Activated CD4-positive, alpha-beta memory T cell treated with anti-CD3 and anti-CD28 coated beads, Interleukin-2, amount 10 ng/mL, durations not matched to agents 7 days and 5 days (primary cell): ENCODE results near the gene OVOL3. TPM values are rescaled to one million over a fixed set of nuclear protein-coding genes. Genes with fewer than 3 reads are reported as not detected.

Experiments
- CTCF ChIA-PET: fragments of 350-600 bp; sonication (Branson Sonifier 250); formaldehyde crosslinking; loops from one replicate; lab custom pipeline; 2021; ENCODE audit warnings: antibody characterized with exemption, inconsistent platforms; lab: Charles Lee
- POLR2A ChIA-PET: fragments of 350-600 bp; sonication (Branson Sonifier 250); formaldehyde crosslinking; loops from one replicate; lab custom pipeline; 2021; ENCODE audit warnings: antibody characterized with exemption; lab: Charles Lee
- DNase-seq: peaks from one replicate; pipeline ENCODE4 v3.0.0-alpha.2; 2020
- H3K27ac Mint-ChIP-seq: one replicate; pipeline ENCODE4 v1.8.0; 2021; ENCODE audit warnings: mild to moderate bottlenecking, mixed read lengths
- H3K27me3 Mint-ChIP-seq: one replicate; pipeline ENCODE4 v1.8.0; 2021; ENCODE audit warnings: mixed read lengths
- H3K36me3 Mint-ChIP-seq: one replicate; pipeline ENCODE4 v1.8.0; 2021; ENCODE audit warnings: low read depth, mixed read lengths
- H3K4me1 Mint-ChIP-seq: one replicate; pipeline ENCODE4 v1.8.0; 2021; ENCODE audit warnings: mixed read lengths
- H3K4me3 Mint-ChIP-seq: one replicate; pipeline ENCODE4 v1.8.0; 2021; ENCODE audit warnings: mild to moderate bottlenecking, mixed read lengths
- H3K9me3 Mint-ChIP-seq: one replicate; pipeline ENCODE4 v1.8.0; 2021; ENCODE audit warnings: mixed read lengths
- total RNA-seq, 2 experiments: library from RNA; stranded (reverse); gene quantifications; one replicate each; pipeline ENCODE4 v1.2.3, GENCODE V29; 2021

OVOL3 gene
- total RNA-seq, 2 experiments from 2014 or later = not detected

GRCh38 chr19:36160821-36161596 is 50.1 kb downstream of the OVOL3 start:
- Mint-ChIP-seq H3K36me3 (peaks cover 25% of the 10 kb centered on the region), H3K27me3 (no peaks in the 10 kb centered on the region), H3K4me3 (no peak overlapping the region), H3K4me1 (no peaks in the 10 kb centered on the region), H3K9me3 (no peaks in the 10 kb centered on the region), H3K27ac (no peak overlapping the region)
- POLR2A ChIA-PET = interaction anchor here (0.9 kb wide), 1 partner anchor 9 kb away, joined by 3 read pairs; no protein-coding TSS in a partner anchor
- no peak for DNase-seq
- CTCF ChIA-PET = no interaction called here

Other genes with a start within 250 kb of the OVOL3 start
- gene APLP1, start 242.6 kb upstream of the OVOL3 start, total RNA-seq = 1 to 10 TPM in 1 of 2 experiments, under 1 TPM in 1; 0.76 to 1.1 TPM
- gene NFKBID, start 210.6 kb upstream of the OVOL3 start, total RNA-seq = 10 to 100 TPM; 36.3 to 40.3 TPM
- 100 to 1,000 TPM; 204 to 218 TPM for gene HCST, start 208.6 kb upstream of the OVOL3 start, total RNA-seq
- gene TYROBP, start 202.8 kb upstream of the OVOL3 start, total RNA-seq = 1 to 10 TPM in 1 of 2 experiments, under 1 TPM in 1; 0.58 to 1.1 TPM
- 10 to 100 TPM; 13.5 to 17.0 TPM for gene LRFN3, start 174.8 kb upstream of the OVOL3 start, total RNA-seq
- 10 to 100 TPM; 17.3 to 18.3 TPM for gene SDHAF1, start 116.0 kb upstream of the OVOL3 start, total RNA-seq
- gene SYNE4, start 102.3 kb upstream of the OVOL3 start, total RNA-seq = 1 to 10 TPM; 1.6 to 2.5 TPM
- 10 to 100 TPM; 44.7 to 45.4 TPM for gene ALKBH6, start 96.9 kb upstream of the OVOL3 start, total RNA-seq
- 1 to 10 TPM; 1.7 to 2.2 TPM for gene CLIP3, start 78.3 kb upstream of the OVOL3 start, total RNA-seq
- 1 to 10 TPM; 5.7 TPM for gene THAP8, start 56.9 kb upstream of the OVOL3 start, total RNA-seq
- gene WDR62, start 56.2 kb upstream of the OVOL3 start, total RNA-seq = 10 to 100 TPM; 24.1 to 25.0 TPM
- gene POLR2I, start 3.7 kb downstream of the OVOL3 start, total RNA-seq = 10 to 100 TPM; 47.3 to 57.4 TPM
- 100 to 1,000 TPM; 185 to 200 TPM for gene TBCB, start 4.3 kb downstream of the OVOL3 start, total RNA-seq
- 100 to 1,000 TPM; 520 to 539 TPM for gene CAPNS1, start 28.9 kb downstream of the OVOL3 start, total RNA-seq
- not detected for gene COX7A1, start 41.3 kb downstream of the OVOL3 start, total RNA-seq
- 1 to 10 TPM; 2.0 to 3.5 TPM for gene ZNF565, start 103.5 kb downstream of the OVOL3 start, total RNA-seq
- gene ZNF146, start 104.0 kb downstream of the OVOL3 start, total RNA-seq = 10 to 100 TPM; 64.6 to 68.4 TPM